ENCODE results near the gene NUP54.

GRCh38 chr4:76088719-76089118, 59.5 kb downstream of the NUP54 start:
- TF ChIP-seq CTCF (IDR thresholded peaks at IDR 0.05) (no peak), POLR2A (IDR thresholded peaks at IDR 0.05) (no peak)
